ENCODE measurements around the gene ST6GALNAC3. TPM values are rescaled to one million over a fixed set of nuclear protein-coding genes. Genes with fewer than 3 reads are reported as not detected.

Gene ST6GALNAC3
- total RNA-seq, 1 donor from 2014 or later: 5.6 TPM

DNA sequence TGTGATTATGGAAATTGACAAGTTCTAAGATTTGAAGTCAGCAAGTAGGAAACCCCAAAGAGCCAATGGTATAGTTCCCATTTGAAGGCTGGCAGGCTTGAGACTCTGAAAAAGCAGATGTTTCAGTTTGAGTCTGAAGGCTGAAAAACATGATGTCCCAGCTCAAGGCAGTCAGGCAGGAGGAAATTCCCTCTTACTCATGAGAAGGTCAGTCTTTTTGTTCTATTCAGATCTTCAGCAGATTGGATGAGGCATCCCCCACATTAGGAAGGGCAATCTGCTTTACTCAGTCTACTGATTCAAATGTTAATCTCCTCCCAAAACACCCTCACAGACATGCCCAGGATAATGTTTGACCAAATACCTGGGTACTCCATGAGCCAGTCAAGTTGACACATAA, 420.3 kb downstream of the ST6GALNAC3 start:
- H3K27me3 ChIP-seq: no peaks in the 10 kb centered on the region
- no peak for ATAC-seq
- TF ChIP-seq, protein P1, sequence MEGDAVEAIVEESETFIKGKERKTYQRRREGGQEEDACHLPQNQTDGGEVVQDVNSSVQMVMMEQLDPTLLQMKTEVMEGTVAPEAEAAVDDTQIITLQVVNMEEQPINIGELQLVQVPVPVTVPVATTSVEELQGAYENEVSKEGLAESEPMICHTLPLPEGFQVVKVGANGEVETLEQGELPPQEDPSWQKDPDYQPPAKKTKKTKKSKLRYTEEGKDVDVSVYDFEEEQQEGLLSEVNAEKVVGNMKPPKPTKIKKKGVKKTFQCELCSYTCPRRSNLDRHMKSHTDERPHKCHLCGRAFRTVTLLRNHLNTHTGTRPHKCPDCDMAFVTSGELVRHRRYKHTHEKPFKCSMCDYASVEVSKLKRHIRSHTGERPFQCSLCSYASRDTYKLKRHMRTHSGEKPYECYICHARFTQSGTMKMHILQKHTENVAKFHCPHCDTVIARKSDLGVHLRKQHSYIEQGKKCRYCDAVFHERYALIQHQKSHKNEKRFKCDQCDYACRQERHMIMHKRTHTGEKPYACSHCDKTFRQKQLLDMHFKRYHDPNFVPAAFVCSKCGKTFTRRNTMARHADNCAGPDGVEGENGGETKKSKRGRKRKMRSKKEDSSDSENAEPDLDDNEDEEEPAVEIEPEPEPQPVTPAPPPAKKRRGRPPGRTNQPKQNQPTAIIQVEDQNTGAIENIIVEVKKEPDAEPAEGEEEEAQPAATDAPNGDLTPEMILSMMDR (IDR thresholded peaks at IDR 0.05): no peak
- intact Hi-C loops (cut with DNase I): no loop called here
- no peaks in the 10 kb centered on the region for H3K9me3 ChIP-seq
- H3K4me1 ChIP-seq: no peaks in the 10 kb centered on the region
- H3K27ac ChIP-seq: no peak overlapping the region
- no peak for DNase-seq
- H3K36me3 ChIP-seq: no peaks in the 10 kb centered on the region
- no peak overlapping the region for H3K4me3 ChIP-seq

GRCh38 chr1:76496871-76497270, 422.3 kb downstream of the ST6GALNAC3 start:
- Histone ChIP-seq H3K27me3 (no peaks in the 10 kb centered on the region), H3K27ac (no peak overlapping the region), H3K4me1 (no peaks in the 10 kb centered on the region), H3K9me3 (no peaks in the 10 kb centered on the region), H3K36me3 (no peaks in the 10 kb centered on the region), H3K4me3 (no peak overlapping the region)
- TF ChIP-seq, protein P1 (IDR thresholded peaks at IDR 0.05): no peak
- no peak for DNase-seq
- no peak for ATAC-seq
- intact Hi-C loops (cut with DNase I): no loop called here

DNA sequence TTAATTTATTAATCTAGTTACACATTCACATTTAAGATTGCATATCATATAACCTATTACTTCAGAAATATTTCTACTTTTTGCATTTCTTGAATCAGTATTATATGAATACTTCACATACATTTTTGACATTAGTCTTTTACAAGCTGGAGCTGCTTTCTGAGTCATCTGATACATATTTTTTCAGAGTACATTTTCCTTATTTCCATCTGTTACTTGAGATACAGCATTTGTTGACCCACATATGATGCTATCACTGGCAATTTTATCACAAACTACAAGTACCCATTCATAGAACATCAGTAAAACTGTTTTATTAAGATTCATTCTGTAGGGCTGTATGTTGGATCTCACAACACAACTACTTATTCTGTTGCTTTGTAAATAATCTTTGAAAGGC, 425.6 kb downstream of the ST6GALNAC3 start:
- Histone ChIP-seq H3K27me3 (no peaks in the 10 kb centered on the region), H3K36me3 (no peaks in the 10 kb centered on the region), H3K27ac (no peak overlapping the region), H3K9me3 (no peaks in the 10 kb centered on the region), H3K4me3 (no peak overlapping the region), H3K4me1 (no peaks in the 10 kb centered on the region)
- DNase-seq (no peak), ATAC-seq (no peak)
- TF ChIP-seq, protein P1 (IDR thresholded peaks at IDR 0.05): no peak
- intact Hi-C loops (cut with DNase I): no loop called here

DNA sequence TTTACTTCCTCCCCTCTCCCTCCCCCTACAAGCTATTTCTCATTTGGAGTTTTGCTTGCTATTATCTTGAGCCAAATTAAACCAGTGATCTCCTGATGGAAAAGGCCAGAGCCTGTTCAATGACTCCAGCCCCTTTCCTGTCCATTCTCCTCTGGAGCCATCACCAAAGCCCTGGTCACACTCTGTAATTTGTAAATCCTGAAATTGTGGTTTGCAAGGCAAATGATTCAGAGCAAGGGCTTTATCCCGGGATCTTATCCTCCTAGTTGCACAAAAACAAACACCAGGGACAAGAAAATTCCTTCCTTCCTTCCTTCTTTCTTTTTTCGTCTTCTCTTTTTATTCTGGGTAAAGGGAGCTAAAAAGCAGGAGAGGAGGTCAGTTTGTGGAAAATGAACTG, 426.6 kb downstream of the ST6GALNAC3 start:
- ATAC-seq (no peak), DNase-seq (no peak)
- Histone ChIP-seq H3K9me3 (no peaks in the 10 kb centered on the region), H3K27me3 (no peaks in the 10 kb centered on the region), H3K36me3 (no peaks in the 10 kb centered on the region), H3K27ac (no peak overlapping the region), H3K4me1 (no peaks in the 10 kb centered on the region), H3K4me3 (no peak overlapping the region)
- TF ChIP-seq, protein P1 (IDR thresholded peaks at IDR 0.05): no peak
- intact Hi-C loops (cut with DNase I): no loop called here

- H3K9me3 ChIP-seq: no peaks in the 10 kb centered on the region
- H3K4me1 ChIP-seq: no peaks in the 10 kb centered on the region
- ATAC-seq (no peak), DNase-seq (no peak)
- H3K27ac ChIP-seq: no peak overlapping the region
- TF ChIP-seq, protein P1 (IDR thresholded peaks at IDR 0.05): no peak
- H3K4me3 ChIP-seq: no peak overlapping the region
- no peaks in the 10 kb centered on the region for H3K36me3 ChIP-seq
- H3K27me3 ChIP-seq: no peaks in the 10 kb centered on the region
- intact Hi-C loops (cut with DNase I): no loop called here
Measured at GRCh38 chr1:76501586-76502219, 427.2 kb downstream of the ST6GALNAC3 start.

DNA sequence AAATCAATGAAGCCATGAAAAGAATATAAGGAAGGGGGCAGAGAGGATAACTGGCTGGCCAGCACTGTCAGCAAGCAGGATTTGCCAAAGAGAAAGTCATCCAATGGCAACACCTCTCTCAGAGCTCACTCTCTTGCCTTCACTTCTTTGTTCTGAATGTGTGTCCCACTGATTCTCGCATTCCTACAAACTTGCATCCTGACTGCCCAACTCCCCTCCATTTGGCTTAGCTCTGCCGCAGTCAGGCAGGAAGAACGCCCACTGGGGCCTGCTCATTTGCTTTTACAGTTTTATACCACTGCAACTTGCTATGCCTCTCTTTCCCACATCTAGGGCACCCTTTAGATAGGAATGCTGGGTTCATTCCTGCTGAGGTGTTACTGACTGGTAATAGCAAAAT, 428.6 kb downstream of the ST6GALNAC3 start:
- TF ChIP-seq, protein P1 (IDR thresholded peaks at IDR 0.05): no peak
- intact Hi-C loops (cut with DNase I): no loop called here
- H3K4me1 ChIP-seq: no peaks in the 10 kb centered on the region
- no peaks in the 10 kb centered on the region for H3K9me3 ChIP-seq
- H3K27me3 ChIP-seq: no peaks in the 10 kb centered on the region
- DNase-seq (no peak), ATAC-seq (no peak)
- no peak overlapping the region for H3K27ac ChIP-seq
- H3K4me3 ChIP-seq: no peak overlapping the region
- H3K36me3 ChIP-seq: no peaks in the 10 kb centered on the region
